Measurements from ENCODE around the gene TXNIP.

- no peak for TF ChIP-seq CTCF (conservative IDR thresholded peaks at IDR 0.05; ENCODE audit: low read depth, low read length)
- TF ChIP-seq EZH2 (IDR thresholded peaks at IDR 0.05; ENCODE audit: borderline replicate concordance, low read depth, low read length, poor library complexity, severe bottlenecking) = no peak
Observed at GRCh38 chr1:146036965-146037646, 40.7 kb upstream of the TXNIP start.
